HL-60/S4 treated with phorbol 12-myristate 13-acetate at 8.2 ng/mL for 4 days and 3 days (cell line): Measurements from ENCODE around the gene MARK2.

Experiments used
- in situ Hi-C: fragments of 300-500 bp; cut with MboI; formaldehyde crosslinking; loops from 2 replicates; pipeline ENCODE4 v1.15.0; 2022; ENCODE audit warnings: low sequenced_read_pairs

Gene MARK2

DNA sequence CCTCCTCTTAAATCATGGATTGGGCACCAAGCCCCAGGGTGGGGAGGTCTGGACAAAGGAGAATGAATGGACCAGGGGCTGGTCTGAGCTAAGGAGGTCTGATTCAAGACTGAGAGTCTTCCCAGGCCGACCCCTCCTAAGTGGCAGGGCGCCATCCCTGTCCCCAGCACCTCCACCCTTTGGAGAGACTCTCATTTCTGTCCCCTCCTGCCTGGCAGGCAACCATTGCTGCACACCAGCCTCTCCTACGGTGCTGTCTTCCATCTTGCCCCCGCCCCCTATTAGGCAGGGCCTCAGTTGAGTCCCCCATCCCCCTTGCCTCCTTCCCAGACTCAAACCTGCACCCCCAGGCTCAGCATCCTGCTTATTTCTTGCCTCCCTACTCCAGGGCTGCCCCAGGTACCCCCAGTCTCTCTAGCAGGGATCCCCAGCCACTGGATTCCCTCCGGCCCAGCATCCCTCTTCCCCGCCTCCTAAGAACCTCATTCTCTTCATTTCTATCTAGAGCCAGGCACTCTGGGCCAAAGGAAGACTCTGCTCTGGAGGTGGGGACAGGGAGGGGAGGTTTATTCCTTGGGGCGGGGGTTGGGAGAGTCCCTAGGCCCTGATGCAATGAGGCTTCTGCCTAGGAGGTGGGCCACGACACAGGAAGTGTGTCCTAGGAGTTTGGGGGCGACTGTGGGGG is 79.7 kb downstream of the MARK2 start:
- in situ Hi-C loops: no loop called here

DNA sequence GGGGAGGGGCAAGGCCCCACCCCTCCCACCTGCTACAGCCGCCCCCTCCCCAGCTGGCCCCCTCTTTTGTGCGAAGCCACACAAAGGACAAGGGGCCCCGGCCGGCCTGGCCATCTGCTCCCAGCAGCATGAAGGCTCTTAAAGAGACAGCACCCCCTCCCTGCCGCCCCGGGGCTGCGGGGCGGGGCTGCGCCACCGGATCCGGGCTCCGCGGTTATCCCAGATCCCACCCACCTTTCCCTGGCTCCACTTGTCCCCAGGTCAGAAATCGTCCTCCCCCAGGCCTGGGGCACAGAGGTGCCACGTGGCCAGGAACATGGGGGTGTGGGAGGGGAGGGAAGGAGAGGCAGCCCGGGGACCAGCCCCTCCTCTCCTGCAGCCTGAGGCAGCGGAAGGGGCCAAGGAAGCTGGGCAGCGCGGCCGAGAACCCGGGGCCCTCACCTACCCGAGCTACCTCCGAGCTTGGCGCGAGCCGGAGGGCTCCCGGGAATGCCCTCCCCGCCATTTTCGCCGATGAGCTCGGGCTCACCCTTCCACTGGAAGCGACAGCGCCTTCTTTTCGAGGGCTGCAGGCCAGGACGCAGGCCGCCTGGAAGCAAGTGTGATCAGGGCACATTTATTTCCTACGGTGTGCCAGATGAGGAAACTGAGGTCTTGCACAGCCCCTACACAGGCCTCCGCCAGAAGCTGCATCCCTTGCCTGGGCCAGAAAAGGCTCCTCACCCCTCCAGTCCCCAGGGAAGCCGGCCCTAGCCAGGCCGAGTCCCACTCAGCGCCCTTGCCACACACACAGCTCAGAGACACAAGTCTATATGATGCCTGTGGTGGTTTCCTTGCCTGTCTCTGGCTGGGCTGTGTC is 80.6 kb downstream of the MARK2 start:
- in situ Hi-C loops: no loop called here

DNA sequence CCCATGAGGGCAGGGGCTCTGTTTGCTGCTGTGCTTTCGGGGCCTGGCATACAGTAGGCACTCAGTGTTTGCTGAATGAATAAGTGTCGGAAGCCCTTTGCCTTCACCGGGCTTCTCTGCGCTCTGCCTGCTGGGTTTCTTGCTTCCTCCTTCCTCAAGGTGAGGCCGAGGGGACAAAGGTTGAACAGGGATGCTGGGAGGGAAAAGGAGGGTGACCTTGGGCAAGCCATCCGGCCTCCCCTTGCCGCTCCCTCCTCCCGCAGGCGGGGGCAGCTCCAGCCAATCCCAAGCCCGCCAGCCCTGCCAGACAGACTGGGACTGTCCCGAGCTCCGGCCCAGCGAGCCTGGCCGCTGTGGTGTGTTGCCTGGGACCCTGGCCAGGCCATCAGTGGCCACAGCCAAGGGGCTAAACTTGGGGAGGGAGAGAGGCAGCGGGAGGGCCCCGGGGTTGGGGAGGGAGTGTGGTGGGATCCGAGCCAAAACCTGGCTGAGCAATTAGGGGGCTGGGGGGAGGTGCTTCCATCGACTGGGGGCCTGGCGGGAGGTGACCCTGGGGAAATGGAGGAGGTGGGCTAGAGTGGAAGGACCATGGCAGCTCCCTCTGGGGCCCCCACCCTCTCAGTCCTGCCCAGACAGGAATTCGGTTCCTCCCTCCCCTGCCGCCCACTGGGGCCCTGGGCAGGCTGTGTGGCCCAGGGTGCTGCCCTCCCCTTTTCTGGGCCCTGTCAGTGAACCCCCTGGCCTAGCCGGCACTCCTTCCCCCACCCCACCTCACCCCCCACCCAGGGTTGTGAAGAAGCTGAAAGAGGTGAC is 81.4 kb downstream of the MARK2 start:
- in situ Hi-C loops: no loop called here

- in situ Hi-C loops: no loop called here
These were observed 82.1 kb downstream of the MARK2 start for GRCh38 chr11:63920939-63921417.

DNA sequence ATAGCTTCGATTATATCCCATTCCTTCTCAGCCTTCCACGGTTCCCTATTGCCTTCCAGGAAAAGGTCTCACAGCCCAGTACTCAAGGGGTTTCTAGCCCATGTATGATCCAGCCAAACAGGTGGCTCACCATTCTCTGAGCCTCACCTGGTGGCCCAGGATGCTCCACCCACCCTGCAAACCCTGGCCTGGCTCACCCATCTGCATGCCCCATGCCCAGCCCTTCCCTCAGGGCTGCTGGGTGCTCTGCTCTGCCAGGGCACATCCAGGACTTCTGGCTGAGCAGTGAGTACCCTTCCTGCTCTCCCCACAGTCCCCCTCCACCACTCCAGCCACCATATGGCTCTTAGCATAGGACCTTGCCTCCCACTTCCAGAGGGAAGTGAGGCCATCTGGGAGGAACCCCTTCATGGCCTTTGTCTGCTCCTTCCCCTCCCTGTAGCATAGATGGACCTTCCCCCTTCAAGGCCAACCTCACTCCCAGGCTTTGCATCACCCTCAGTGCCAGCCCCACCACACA is 83.8 kb downstream of the MARK2 start:
- in situ Hi-C loops: no loop called here

- in situ Hi-C loops: no loop called here
These were observed 84.4 kb downstream of the MARK2 start for GRCh38 chr11:63923319-63923718.

- in situ Hi-C loops: no loop called here
These were observed 90.7 kb downstream of the MARK2 start for GRCh38 chr11:63929616-63930015.

- in situ Hi-C loops: no loop called here
These were observed 92.1 kb downstream of the MARK2 start for GRCh38 chr11:63931045-63931444.

DNA sequence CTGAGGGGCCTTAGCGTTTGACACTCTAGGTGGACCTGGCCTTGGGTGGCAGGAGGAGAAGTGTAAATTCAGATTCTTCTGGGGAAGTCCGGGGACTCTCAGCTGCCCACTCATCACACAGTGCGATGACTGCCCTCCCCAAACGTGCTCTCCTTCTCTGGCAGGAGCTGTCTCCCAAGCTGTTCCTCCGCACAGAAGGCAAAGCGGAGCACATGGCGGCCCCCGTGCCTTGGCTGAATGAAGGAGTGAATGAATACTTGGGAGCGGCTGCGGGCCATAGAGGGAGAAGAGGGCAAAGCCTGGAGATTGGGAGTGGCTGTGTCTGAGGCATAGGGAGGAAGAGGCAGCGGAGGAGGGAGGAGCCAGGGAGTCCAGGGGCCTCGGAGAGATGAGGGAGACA is 93.0 kb downstream of the MARK2 start:
- in situ Hi-C loops: no loop called here

- in situ Hi-C loops: no loop called here
These were observed 94.5 kb downstream of the MARK2 start for GRCh38 chr11:63933459-63933858.

DNA sequence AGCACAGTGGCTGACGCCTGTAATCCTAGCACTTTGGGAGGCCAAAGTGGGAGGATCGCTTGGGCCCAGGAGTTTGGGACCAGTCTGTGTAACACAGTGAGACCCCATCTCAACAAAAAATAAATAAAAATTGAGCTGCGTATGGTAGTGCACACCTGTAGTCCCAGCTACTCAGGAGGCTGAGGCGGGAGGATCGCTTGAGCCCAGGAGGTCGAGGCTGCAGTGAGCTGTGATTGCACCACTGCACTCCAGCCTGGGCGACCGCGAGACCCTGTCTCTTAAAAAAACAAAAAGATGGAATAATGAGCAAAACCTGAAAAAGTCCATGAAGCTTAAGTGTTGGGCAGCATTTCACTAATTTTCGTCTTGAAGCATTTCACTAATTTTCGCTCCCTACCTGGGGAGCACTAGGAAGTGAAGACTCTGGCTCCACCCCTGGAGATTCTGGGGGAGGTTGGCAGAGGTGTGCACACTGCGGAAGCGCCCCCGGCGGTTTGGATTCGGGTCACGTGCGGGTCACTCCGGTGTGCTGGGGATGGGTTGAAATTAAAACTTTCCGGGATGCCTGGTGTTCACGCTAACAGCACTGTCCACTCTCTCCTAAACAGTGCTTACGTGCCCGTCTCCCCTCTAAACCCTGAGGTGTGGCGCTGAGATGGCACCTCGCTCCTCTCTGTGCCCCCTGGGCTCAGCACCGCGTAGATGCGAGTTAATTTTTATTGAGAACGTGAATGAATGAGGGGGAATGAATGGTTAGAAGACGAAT is 99.0 kb downstream of the MARK2 start:
- in situ Hi-C loops: no loop called here

DNA sequence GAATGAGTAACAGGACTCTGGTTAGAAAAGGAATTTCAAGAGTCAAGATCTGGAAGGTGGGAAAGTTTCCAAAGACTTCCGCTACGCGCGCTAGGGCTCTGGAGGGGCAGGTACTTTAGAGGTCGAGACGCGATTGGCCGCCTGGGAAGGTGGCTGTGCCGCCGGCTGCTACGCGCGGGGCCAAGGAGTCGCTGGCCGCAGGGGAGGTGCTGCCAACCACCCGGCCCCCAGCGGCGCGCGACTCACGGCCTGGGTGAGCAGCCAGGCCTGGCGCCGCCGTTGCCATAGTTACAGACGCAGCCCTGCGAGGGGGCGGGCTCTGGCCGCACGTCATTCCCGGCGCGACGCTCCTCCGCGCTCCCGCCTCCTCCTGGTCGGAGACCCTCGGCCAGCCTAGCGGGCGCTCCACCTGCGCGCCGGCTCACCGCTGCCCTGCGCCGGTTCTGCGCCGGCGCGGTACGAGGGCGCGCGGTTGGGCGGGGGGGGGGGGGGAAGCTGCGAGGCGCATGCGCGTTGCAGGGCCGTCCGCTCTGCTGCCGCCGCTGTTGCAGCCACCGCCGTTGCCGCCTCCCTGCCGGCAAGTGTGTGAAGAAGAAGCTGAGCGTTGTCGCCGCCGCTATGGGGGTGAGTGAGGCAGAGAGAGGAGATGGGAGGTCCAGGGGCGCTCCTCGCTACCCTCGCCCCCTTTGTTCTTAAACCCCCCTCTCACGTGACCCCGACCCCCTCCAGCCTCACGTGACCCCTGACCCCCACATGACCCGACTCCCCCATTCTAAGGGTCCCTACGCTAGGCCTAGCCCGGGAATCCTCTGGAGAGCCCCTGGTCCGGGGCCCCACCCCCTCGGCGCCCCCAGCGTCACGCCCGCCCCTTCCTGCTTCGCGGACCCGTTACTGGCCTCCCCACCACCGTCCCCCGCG is 99.8 kb downstream of the MARK2 start, which contains the start of gene NAA40:
NAA40 (plus strand) TSS at position 524 of the 918 bp plus-strand sequence; CDS start at position 619, 95 bp downstream.
- in situ Hi-C loops: no loop called here

DNA sequence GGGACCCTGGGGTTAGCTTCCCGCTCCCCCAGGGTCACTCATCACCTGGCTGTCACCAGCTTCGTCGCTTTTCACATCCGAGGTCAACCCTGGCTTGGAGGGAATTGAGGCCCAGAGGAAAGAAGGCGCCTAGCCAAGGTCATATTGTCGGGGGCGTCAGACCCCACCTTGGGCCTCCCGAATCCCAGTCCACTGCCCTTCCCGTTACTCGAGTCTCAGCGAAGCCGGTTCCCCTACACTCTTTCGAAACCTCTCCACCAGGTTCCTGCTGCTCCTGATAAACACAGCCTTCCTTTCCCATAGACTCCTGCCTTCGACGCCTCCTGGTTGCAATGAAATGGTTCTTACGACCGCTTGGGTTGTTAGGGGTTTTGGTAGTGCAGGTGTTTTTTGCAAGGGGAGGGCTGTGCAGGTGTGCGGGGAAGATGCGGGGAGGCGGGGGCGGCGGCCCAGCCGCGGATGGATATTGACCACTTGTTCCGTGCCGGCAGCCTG is 100.5 kb downstream of the MARK2 start:
- in situ Hi-C loops: no loop called here

GRCh38 chr11:63940786-63941185 is 101.9 kb downstream of the MARK2 start:
- in situ Hi-C loops: no loop called here

GRCh38 chr11:63941901-63942300 is 103.0 kb downstream of the MARK2 start:
- in situ Hi-C loops: no loop called here

GRCh38 chr11:63942803-63943202 is 103.9 kb downstream of the MARK2 start:
- in situ Hi-C loops: no loop called here

- in situ Hi-C loops: no loop called here
These were observed 106.1 kb downstream of the MARK2 start for GRCh38 chr11:63944987-63945386.

- in situ Hi-C loops: no loop called here
These were observed 106.7 kb downstream of the MARK2 start for GRCh38 chr11:63945477-63946163.
